Neutrophil (primary cell): Measurements from ENCODE around the gene GABRA4.

ENCODE experiments used
- H3K27ac ChIP-seq: fragments of 200-600 bp; sonication (generic); 2 replicates; pipeline ENCODE4 v1.5.1; 2016; ENCODE audit warnings: mild to moderate bottlenecking, moderate library complexity
- H3K27me3 ChIP-seq: fragments of 200-600 bp; sonication (generic); 2 replicates; pipeline ENCODE4 v1.6.0; 2016; ENCODE audit warnings: mild to moderate bottlenecking
- H3K36me3 ChIP-seq: fragments of 200-600 bp; sonication (generic); 2 replicates; pipeline ENCODE4 v1.5.1; 2017
- H3K4me1 ChIP-seq, 2 experiments: fragments of 200-600 bp in 1 of 2; sonication (generic) in 1 of 2; 1 replicate in 1 of 2; 2 replicates in 1 of 2; pipeline versions ENCODE4 v1.5.1 to v1.6.1; 2013 to 2016; ENCODE audit warnings: low read depth in 1 of 2, low read length in 1 of 2, mild to moderate bottlenecking in 1 of 2, moderate library complexity in 1 of 2; ENCODE audit not compliant: control insufficient read depth in 1 of 2, insufficient read depth in 1 of 2
- H3K4me3 ChIP-seq, 2 experiments: fragments of 200-600 bp in 1 of 2; sonication (generic) in 1 of 2; 1 replicate in 1 of 2; 2 replicates in 1 of 2; pipeline ENCODE4 v1.5.1; 2013 to 2016; ENCODE audit warnings: low read depth in 1 of 2, low read length in 1 of 2, mild to moderate bottlenecking in 1 of 2, moderate library complexity in 1 of 2
- H3K9me3 ChIP-seq: fragments of 200-600 bp; sonication (generic); 2 replicates; pipeline ENCODE4 v1.5.1; 2016
- TF ChIP-seq, protein P1 (sequence below): fragments of 200-600 bp; sonication (generic); IDR thresholded peaks from 2 replicates; pipeline ENCODE4 v1.5.1; 2016; ENCODE audit warnings: antibody characterized with exemption

GABRA4 gene

DNA sequence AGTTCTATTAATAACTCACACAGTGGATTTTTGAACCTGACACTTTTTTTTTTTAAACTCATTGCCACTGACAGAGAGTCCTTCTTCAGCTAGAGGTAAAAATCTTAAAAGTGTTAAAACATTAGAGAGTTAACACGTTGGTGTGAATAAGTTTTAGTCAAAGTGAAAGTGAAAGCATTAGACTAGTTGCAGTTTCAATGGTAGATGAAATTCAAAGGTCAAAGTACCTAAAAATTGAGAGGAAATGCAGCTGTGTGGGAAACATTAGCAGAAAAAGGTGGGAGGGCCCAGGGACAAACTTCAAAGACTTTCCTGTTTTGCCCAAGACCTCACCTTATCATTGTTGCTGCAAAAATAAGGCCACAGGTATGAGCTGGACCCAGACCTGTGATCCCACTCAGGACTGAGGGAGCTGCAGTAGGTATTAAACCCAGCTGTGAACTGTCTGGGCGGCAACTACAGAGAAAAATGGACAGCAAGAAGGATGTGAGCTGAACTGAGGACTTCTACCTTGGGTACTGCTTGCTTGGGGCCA is 17.6 kb upstream of the GABRA4 start:
- no peak overlapping the region for H3K27ac ChIP-seq
- H3K4me3 ChIP-seq: no peak overlapping the region
- TF ChIP-seq, protein P1, sequence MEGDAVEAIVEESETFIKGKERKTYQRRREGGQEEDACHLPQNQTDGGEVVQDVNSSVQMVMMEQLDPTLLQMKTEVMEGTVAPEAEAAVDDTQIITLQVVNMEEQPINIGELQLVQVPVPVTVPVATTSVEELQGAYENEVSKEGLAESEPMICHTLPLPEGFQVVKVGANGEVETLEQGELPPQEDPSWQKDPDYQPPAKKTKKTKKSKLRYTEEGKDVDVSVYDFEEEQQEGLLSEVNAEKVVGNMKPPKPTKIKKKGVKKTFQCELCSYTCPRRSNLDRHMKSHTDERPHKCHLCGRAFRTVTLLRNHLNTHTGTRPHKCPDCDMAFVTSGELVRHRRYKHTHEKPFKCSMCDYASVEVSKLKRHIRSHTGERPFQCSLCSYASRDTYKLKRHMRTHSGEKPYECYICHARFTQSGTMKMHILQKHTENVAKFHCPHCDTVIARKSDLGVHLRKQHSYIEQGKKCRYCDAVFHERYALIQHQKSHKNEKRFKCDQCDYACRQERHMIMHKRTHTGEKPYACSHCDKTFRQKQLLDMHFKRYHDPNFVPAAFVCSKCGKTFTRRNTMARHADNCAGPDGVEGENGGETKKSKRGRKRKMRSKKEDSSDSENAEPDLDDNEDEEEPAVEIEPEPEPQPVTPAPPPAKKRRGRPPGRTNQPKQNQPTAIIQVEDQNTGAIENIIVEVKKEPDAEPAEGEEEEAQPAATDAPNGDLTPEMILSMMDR: no peak
- no peaks in the 10 kb centered on the region for H3K27me3 ChIP-seq
- H3K9me3 ChIP-seq: no peaks in the 10 kb centered on the region
- H3K4me1 ChIP-seq: no peaks in the 10 kb centered on the region
- no peaks in the 10 kb centered on the region for H3K36me3 ChIP-seq

DNA sequence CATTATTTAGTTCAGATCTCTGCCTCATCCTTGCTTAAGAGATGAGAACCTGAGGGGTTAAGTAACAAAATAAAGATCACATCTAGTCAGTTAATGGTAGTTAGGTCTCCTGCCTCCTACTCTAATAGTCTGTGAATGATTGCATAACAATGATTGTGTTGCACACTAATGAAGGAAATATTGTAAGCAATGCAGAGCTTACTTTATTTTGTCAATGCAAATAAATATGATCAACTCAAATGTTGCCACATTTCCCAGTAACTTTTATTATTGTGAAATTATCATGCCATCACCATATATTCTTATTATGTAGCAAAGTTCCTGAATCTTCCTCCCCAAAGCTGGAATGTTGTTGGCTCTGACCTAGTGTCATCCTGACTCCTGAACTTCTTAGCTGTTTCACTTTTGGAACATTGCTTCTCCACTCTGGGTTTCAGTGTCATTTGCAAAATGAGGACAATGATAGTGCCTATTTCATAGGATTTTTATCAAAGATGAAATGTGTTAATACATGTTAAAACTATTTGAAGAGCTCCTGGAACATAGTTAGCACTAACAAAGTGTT is 17.0 kb upstream of the GABRA4 start:
- H3K9me3 ChIP-seq: no peaks in the 10 kb centered on the region
- H3K4me3 ChIP-seq: no peak overlapping the region
- H3K4me1 ChIP-seq: no peaks in the 10 kb centered on the region
- no peaks in the 10 kb centered on the region for H3K27me3 ChIP-seq
- H3K36me3 ChIP-seq: no peaks in the 10 kb centered on the region
- TF ChIP-seq, protein P1: no peak
- H3K27ac ChIP-seq: no peak overlapping the region

DNA sequence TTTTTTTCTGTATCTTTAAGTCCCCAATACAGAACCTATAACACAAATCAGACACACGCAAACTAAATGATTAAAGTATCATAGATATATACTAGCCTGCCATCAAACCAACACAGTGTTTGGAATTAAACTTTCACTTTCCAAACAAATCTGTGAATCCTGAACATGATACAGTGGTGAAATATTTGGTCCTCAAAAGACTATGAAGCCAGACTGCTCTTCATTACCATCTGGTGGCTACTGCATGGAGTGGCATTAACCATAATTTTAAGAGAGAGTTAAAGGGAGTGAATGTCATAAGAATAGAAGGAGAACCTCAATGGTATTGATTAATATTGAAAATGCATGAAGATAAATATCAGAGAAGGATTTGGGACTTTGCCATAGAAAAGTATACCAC is 9.2 kb upstream of the GABRA4 start:
- H3K4me3 ChIP-seq: no peak overlapping the region
- no peaks in the 10 kb centered on the region for H3K36me3 ChIP-seq
- H3K27me3 ChIP-seq: peaks cover 4% of the 10 kb centered on the region
- no peaks in the 10 kb centered on the region for H3K4me1 ChIP-seq
- TF ChIP-seq, protein P1: no peak
- H3K9me3 ChIP-seq: no peaks in the 10 kb centered on the region
- H3K27ac ChIP-seq: no peak overlapping the region

DNA sequence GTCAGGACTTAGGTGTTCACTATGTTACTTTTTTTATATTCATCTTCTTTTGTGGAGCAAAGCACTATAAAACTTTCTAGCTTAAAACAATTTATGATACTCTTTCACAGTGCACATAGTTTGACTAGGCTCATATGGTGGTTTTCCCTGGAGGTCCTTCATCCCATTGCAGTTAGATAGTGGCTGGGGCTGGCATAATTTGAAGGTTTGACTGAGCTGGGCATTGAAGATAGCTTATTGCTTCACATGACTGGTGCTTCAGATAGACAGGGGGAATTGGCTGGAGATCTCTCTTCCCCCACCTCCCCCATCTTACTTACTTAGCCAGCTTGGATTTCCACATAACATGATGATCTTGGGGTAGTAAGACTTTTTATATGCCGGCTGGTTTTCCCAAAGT is 7.0 kb upstream of the GABRA4 start:
- TF ChIP-seq, protein P1: no peak
- Histone ChIP-seq H3K36me3 (no peaks in the 10 kb centered on the region), H3K9me3 (no peaks in the 10 kb centered on the region)

DNA sequence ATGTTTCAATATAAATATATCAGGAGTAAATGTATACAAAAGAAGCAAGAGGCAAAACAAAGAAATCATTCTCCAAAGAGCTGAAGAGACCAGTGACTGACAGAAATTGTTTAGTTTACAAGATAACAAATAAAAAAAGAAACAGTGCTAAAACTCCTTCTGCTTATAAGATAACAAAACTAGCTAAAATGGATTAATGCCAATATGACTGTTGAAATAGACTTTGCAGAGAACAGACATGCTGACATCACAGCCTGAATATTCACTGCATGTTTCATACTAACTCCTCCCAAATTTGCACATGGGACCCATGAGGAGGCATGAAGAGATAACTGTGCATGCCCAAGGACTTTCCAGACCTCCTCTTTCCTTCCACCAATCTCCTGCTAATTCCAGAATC is 6.2 kb upstream of the GABRA4 start:
- H3K27me3 ChIP-seq: peaks cover 30% of the 10 kb centered on the region
- H3K4me3 ChIP-seq: no peak overlapping the region
- no peaks in the 10 kb centered on the region for H3K4me1 ChIP-seq
- no peaks in the 10 kb centered on the region for H3K9me3 ChIP-seq
- H3K36me3 ChIP-seq: no peaks in the 10 kb centered on the region
- TF ChIP-seq, protein P1: no peak
- H3K27ac ChIP-seq: no peak overlapping the region

More for the DNA sequence above, 7.0 kb upstream of the GABRA4 start:
- Histone ChIP-seq H3K27ac (no peak overlapping the region), H3K27me3 (peaks cover 21% of the 10 kb centered on the region), H3K4me3 (no peak overlapping the region), H3K4me1 (no peaks in the 10 kb centered on the region)
